Thyroid gland (tissue), 4 donors: ENCODE measurements around the gene CTTNBP2NL.
"Not testable (repeated sequence)": the region's sequence is repeated elsewhere in the genome, so short reads cannot be mapped to it uniquely, and the experiment has no call there.

ENCODE experiments used
- CTCF ChIP-seq, 6 experiments: fragments of 200-600 bp in 3 of 6; fragments of 450-650 bp in 3 of 6; sonication (generic) in 3 of 6; IDR thresholded peaks; one replicate each; pipeline ENCODE4 v1.5.1; 2016 to 2019; ENCODE audit warnings: antibody characterized with exemption in 6 of 6, mild to moderate bottlenecking in 2 of 6, inconsistent platforms in 1 of 6, moderate library complexity in 1 of 6
- POLR2A ChIP-seq, 2 donors: fragments of 450-650 bp; IDR thresholded peaks; one replicate each; pipeline ENCODE4 v1.6.1; 2017; ENCODE audit warnings: antibody characterized with exemption in 2 of 2, mild to moderate bottlenecking in 2 of 2, moderate library complexity in 1 of 2

- not testable (repeated sequence) for TF ChIP-seq CTCF, POLR2A (IDR thresholded peaks at IDR 0.05)
These were observed 74.3 kb downstream of the CTTNBP2NL start for GRCh38 chr1:112470324-112470723.
